ENCODE measurements around the gene TERC. TPM values are rescaled to one million over a fixed set of nuclear protein-coding genes. Genes with fewer than 3 reads are reported as not detected.

The TERC gene
- total RNA-seq, 1 donor from 2014 or later, result 38.5 TPM

Other genes with a start within 250 kb of the TERC start
- 43.7 and 71.5 TPM in 2 replicates for gene MECOM, start 101.3 kb downstream of the TERC start, total RNA-seq
- 2.8 and 3.4 TPM in 2 replicates for gene ACTRT3, start 4.5 kb upstream of the TERC start, total RNA-seq
- gene MYNN, start 8.3 kb upstream of the TERC start, total RNA-seq, result 8.6 and 11.2 TPM in 2 replicates
- not detected in 2 replicates for gene LRRIQ4, start 47.8 kb upstream of the TERC start, total RNA-seq
- 0.19 and 2.6 TPM in 2 replicates for gene LRRC34, start 47.8 kb upstream of the TERC start, total RNA-seq
- not detected in 2 replicates for gene LRRC31, start 104.9 kb upstream of the TERC start, total RNA-seq
- gene SAMD7, start 146.5 kb upstream of the TERC start, total RNA-seq, result not detected in 2 replicates
- 29.7 and 36.6 TPM in 2 replicates for gene SEC62, start 201.7 kb upstream of the TERC start, total RNA-seq